ENCODE measurements around the gene DAPP1.
A peak's percentile ranks its signal among the peaks of the same experiment; 100 is the strongest.

The DAPP1 gene

DNA sequence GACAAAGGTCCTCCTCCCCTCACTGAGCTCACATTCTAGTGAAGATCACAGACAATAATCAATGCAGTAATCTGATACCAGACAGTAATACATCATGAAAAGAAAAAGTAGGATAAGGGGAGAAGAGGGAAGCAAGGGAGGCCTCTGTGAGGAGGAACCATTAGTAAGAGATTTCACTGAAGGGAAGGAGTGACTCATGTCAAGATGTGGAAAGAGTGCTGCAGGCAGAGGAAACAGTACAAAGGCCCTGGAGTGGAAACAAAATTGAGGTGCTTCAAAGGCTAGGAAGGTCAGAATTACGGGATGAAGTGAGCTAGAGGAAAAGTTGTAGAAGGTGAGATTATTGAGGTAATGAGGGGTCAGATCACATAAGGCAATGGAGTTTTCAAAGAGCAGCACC, 39.5 kb downstream of the DAPP1 start:
- DNase-seq = no peak

DNA sequence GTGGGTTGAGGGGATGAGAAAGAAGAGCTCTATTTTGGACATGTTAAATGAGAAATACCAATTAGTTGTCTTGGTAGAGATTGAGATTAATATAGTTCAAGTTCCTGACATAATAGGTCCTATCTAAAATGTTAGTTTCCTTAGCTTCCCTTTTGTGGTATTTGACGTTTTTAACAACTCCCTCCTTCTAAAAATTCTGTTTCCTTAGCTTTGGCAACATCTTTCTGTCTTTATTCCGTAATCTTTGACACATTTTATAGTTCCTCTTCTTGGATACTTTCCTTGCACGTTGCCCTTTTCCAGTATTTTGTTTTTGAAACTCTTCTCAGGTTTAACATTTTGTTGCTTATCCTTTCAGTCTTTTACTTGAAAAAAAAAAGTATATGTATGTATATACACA, 40.7 kb downstream of the DAPP1 start:
- no peak for DNase-seq

GRCh38 chr4:99859618-99860017, 43.0 kb downstream of the DAPP1 start:
- no peak for DNase-seq

DNA sequence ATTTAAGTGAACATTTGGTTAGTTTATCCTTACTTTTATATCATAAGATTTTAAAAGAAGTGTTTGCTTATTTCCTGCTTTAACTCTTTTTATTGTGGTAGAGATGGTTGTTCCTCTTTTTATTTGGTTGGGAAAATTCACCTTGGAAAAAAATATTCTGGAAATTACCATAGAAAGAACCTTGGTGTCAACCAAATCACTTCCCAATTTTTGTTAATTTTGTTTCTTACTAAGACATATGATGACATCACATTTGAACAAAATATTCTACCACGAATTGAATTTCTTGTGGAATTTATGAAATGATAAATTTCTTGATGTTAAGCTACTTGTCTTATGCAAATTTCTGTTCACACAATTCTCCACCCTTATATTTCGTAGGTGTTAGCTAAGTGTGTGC, 43.9 kb downstream of the DAPP1 start:
- no peak for DNase-seq

- peak; percentile 9 to 86 (median 62) for DNase-seq
Measured at GRCh38 chr4:99861120-99861905, 44.7 kb downstream of the DAPP1 start.

DNA sequence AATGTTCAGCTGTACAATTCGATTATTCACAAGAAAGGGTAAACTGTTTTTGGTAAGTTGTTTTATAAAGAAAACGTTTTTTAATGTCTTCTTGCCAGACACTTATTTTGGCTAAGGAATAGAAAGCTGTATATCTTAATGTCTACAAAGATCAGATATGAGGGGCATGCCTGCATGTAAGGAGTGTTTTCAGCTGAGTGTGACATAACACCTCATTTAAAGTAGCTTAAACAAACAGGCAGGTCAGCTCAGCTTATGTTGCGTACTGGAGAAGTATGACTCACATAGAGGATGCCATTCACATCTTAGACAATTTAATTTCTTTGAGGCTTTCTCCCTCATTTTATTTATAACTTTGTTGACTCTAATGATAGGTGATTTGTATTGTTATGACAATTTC, 47.2 kb downstream of the DAPP1 start:
- DNase-seq = no peak

GRCh38 chr4:99868126-99868596, 51.5 kb downstream of the DAPP1 start:
- no peak for DNase-seq

DNA sequence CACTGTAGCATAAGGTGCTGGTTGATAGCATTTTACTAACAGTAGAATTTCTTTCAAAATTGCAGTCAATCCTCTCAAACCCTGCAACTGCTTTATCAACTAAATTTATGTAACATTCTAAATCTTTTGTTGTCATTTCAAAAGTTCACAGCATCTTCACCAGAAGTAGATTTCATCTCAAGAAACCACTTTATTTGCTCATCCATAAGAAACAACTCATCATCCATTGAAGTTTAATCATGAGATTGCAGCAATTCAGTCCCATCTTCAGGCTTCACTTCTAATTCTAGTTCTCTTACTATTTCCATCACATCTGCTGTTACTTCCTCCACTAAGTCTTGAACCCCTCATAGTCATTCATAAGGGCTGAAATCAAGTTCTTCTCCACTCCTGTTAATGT, 55.9 kb downstream of the DAPP1 start:
- DNase-seq = no peak

GRCh38 chr4:99875071-99875470, 58.4 kb downstream of the DAPP1 start:
- DNase-seq = no peak

DNA sequence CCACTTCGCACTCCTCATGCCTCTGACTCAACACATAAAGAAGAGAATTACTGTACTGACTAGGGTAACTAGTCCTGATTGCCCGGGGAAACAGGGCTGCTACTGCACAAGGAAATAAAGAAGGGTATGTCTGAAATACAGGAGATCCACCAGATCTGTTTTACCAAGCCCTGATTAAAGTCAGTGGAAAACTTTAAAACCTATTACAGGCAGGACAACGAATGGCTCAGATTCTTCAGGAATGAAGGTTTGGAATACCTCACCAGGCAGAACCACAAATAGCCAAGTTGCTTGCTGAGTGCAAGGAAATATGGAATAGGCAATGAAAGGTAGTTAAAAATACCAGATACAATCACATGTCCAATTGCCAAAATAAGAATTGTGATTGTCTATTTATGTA, 60.3 kb downstream of the DAPP1 start:
- no peak for DNase-seq

- no peak for DNase-seq
Measured at GRCh38 chr4:99878604-99879003, 62.0 kb downstream of the DAPP1 start.

DNA sequence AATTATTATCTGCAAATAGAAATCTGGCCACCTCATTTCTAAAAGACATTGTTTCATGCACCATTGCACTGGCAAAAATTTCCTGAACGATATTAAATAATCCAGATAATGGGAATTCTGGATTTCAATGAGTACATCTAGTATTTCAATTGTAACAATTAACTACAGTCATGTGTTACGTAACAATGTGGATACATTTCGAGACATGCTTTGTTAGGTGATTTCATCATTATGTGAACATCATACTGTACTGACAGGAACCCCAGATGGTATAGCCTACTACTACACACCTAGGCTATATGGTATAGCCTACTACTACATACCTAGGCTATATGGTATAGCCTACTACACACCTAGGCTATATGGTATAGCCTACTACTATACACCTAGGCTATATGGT, 62.8 kb downstream of the DAPP1 start:
- DNase-seq = no peak

DNA sequence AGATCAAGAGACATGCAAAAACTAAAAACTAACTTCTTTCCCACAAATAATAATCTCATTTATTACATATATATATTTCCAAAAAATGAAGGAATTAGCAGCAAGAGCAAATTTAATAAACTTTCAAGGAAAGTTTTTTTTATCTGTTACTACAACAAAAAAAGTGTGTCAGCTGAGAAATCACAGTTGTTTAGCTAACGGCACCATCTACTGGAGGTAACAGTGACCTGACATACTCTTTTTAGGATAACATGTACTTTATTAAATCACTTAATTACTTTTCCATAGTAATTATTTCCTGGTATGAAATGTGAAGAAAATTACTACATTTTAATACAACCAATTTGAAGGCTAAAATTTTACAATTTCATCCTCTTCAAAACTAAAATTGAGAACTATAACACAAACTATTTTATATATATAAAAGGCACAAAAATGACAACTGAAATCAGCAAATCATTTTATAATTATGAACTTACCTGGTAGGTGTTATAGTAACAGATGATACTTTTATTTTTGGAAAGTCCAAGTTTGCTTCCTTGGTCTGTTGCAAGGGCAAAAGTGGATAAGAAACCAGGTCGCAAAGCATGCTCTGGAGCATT, 68.5 kb downstream of the DAPP1 start:
- peak in 2 of 3 experiments; percentile 9 to 77 for DNase-seq

DNA sequence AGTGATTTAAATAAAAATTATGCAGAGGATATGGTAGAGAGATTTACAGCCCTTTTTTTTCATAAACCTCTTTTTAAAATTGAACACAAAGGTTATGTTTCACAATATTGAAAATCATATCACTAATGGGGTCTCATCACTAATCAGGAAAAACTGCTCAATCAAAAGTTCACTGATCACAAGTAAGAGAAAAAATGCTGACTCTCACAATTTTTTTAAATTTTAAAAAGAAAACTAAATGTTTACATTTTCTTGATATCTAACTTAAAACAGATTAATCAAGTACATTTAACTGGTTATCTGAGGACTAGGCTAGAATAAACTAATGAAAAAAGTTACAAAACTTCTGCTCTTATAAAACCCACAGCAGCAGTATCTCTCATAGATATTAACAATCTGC, 69.1 kb downstream of the DAPP1 start:
- no peak for DNase-seq

DNA sequence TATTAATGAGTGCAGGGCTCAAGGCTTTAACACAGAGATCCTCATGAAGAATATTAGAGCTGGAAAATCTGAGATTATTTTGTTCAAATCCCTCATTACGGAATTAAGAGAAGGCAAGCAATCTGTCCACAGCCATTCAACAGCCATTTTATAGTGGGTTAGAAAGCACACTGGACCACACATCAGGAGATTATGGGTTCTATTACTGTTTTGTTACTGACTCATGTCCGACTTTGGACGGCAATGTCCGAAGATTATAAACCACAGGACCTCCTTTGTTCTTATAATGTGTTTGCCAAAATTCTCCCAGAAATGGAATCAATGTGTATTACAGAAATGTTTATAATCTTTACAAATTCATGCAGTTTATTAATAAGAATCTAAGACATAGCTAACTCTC, 69.5 kb downstream of the DAPP1 start:
- DNase-seq = no peak

GRCh38 chr4:99887837-99888236, 71.2 kb downstream of the DAPP1 start:
- DNase-seq = no peak

- no peak for DNase-seq
Measured at GRCh38 chr4:99891351-99891750, 74.7 kb downstream of the DAPP1 start.

GRCh38 chr4:99893029-99893428, 76.4 kb downstream of the DAPP1 start:
- no peak for DNase-seq

DNA sequence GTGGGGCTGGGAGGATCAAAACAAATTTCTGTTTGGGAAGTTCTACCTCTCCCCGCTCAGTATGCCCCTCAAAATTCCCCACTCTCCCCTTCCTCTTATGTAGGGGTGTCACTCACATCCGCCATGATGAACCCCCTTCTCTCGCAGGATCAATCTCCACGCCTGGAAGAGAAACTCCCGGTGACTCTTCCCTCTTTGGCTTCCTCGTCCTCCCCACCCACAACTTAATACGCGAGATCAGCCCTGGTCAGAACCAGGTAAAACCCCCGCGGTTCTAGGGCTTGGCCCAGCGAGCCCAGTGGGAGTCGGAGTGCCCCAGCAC, 77.2 kb downstream of the DAPP1 start:
- DNase-seq = no peak

- peak; percentile 78 to 95 (median 87) for DNase-seq
Measured at GRCh38 chr4:99894161-99894997, 77.8 kb downstream of the DAPP1 start, which contains the start of gene LAMTOR3. TSS of gene LAMTOR3 (minus strand) at chr4:99894427. CDS start at chr4:99893963, 464 bp downstream.

DNA sequence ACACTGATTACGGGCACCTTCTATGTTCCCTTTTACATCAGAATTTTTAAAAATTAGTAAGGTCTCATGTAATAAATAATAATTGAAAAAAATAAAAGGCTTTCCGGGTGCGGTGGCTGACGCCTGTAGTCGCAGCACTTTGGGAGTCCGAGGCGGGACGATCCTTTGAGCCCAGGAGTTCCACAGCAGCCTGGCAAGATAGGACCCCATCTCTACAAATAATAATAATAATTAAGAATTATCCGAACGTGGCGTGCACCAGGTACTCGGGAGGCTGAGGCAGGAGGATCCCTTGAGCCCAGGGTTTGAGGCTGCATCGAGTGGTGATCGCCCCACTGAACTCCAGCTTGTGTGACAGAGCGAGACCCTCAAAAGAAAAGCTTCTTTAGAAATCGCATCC, 78.4 kb downstream of the DAPP1 start:
- DNase-seq = no peak

DNA sequence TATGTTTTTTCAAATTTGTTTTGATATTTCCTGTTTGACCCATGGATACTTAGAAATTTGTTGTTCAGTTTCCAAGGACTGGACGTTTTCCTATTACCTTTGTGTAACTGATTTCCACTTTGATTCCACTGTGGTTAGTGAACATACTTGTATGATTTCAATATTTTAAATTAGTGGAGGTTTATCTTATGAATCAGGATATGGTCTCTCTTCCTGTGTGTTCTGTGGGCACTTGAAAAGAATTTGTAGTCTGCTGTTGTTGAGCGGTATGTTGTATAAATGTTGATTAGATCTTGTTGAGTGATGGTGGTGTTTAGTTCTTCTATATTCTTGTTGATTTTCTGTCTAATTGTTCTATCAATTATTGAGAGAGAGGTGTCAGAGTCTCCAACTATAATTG, 98.8 kb downstream of the DAPP1 start:
- no peak for DNase-seq

GRCh38 chr4:99917575-99917974, 100.9 kb downstream of the DAPP1 start:
- no peak for DNase-seq

DNA sequence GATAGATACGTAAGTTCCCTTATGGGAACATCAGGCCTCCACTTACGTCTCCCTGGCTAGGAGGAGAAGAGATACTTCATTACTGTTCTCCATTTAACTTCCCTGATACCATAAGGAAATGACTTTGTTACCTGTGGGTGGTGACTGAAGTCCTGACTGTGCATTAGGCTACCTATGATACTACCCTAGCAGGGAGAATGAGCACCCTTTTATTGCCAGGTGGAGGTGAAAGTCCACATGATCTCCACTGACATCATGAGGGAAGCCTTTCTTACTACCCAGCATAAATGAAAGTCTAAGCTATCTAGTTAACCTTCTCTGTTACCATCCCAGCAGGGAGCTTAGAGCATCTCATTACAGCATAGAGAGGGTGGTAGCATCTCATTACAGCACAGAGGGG, 102.0 kb downstream of the DAPP1 start:
- DNase-seq = no peak

Data from NCI-H1417 (cell line).